Cardiac fibroblast (primary cell): Measurements from ENCODE around the gene PLCB4.

Source experiments
- DNase-seq, 2 donors: peaks; one replicate each; pipeline versions ENCODE4 v3.0.0 to v3.0.0-alpha.2; 2010; ENCODE audit warnings: low read depth in 2 of 2
- H3K4me3 ChIP-seq, 2 donors: replicated peaks in 1 of 2; 1 replicate in 1 of 2; 2 replicates in 1 of 2; pipeline ENCODE4 v1.5.1; 2011; ENCODE audit warnings: low read depth in 2 of 2, low read length in 2 of 2, mild to moderate bottlenecking in 2 of 2, moderate library complexity in 1 of 2
- CTCF ChIP-seq: IDR thresholded peaks from one replicate; pipeline ENCODE4 v1.5.1; 2011; ENCODE audit warnings: low read depth, mild to moderate bottlenecking, low read length, inconsistent platforms

PLCB4 gene

GRCh38 chr20:9508696-9509178 lies 439.9 kb downstream of the PLCB4 start:
- DNase-seq = no peak
- TF ChIP-seq CTCF = no peak
- H3K4me3 ChIP-seq = no peak overlapping the region

GRCh38 chr20:9509246-9509645 lies 440.4 kb downstream of the PLCB4 start:
- no peak for TF ChIP-seq CTCF
- DNase-seq = no peak
- no peak overlapping the region for H3K4me3 ChIP-seq

- no peak for DNase-seq
- TF ChIP-seq CTCF = no peak
- H3K4me3 ChIP-seq = no peak overlapping the region
Observed at GRCh38 chr20:9510911-9511310, 442.0 kb downstream of the PLCB4 start.

- H3K4me3 ChIP-seq = no peak overlapping the region
- no peak for TF ChIP-seq CTCF
- no peak for DNase-seq
Observed at GRCh38 chr20:9514072-9514460, 445.2 kb downstream of the PLCB4 start.

- H3K4me3 ChIP-seq = no peak within 1 kb of the TSS
- peak in 1 of 2 donors; percentile 3 for DNase-seq
- no peak for TF ChIP-seq CTCF
Observed at GRCh38 chr20:9514461-9515213, 445.8 kb downstream of the PLCB4 start, which contains the start of gene LAMP5. TSS of gene LAMP5 (plus strand) at chr20:9514590. CDS start at chr20:9514853, 263 bp downstream.

GRCh38 chr20:9515214-9515585 lies 446.3 kb downstream of the PLCB4 start:
- no peak for DNase-seq
- no peak overlapping the region for H3K4me3 ChIP-seq
- no peak for TF ChIP-seq CTCF
